H9 (cell line): ENCODE results near the gene DPF3. TPM values are rescaled to one million over a fixed set of nuclear protein-coding genes. Genes with fewer than 3 reads are reported as not detected.
A peak's percentile ranks its signal among the peaks of the same experiment; 100 is the strongest.

Source experiments
- DNase-seq: peaks from one replicate; pipeline ENCODE4 v3.0.0-alpha.2; 2017
- H2AFZ ChIP-seq: one replicate; pipeline ENCODE4 v1.6.1; 2013; ENCODE audit warnings: mild to moderate bottlenecking, low read length, control low read depth, moderate library complexity
- H2AK5ac ChIP-seq: 2 replicates; pipeline ENCODE4 v1.6.1; 2013; ENCODE audit warnings: low read length, control low read depth, mixed read lengths; ENCODE audit not compliant: insufficient read length
- H2BK120ac ChIP-seq: one replicate; pipeline ENCODE4 v1.6.1; 2013; ENCODE audit warnings: low read depth, mild to moderate bottlenecking, low read length, control low read depth, inconsistent platforms; ENCODE audit not compliant: poor library complexity, severe bottlenecking
- H2BK12ac ChIP-seq: 2 replicates; pipeline ENCODE4 v1.6.1; 2013; ENCODE audit warnings: low read length, control low read depth, mixed read lengths, low read depth; ENCODE audit not compliant: insufficient read length
- H2BK15ac ChIP-seq: 2 replicates; pipeline ENCODE4 v1.6.1; 2013; ENCODE audit warnings: low read depth, low read length, control low read depth
- H2BK20ac ChIP-seq: one replicate; pipeline ENCODE4 v1.6.1; 2013; ENCODE audit warnings: low read depth, mild to moderate bottlenecking, low read length, control low read depth, inconsistent platforms; ENCODE audit not compliant: poor library complexity, severe bottlenecking
- H2BK5ac ChIP-seq: 2 replicates; pipeline ENCODE4 v1.6.1; 2013; ENCODE audit warnings: low read length, control low read depth, mixed read lengths; ENCODE audit not compliant: insufficient read length
- H3K14ac ChIP-seq: 2 replicates; pipeline ENCODE4 v1.6.1; 2013; ENCODE audit warnings: low read length, control low read depth; ENCODE audit not compliant: insufficient read depth
- H3K18ac ChIP-seq: 2 replicates; pipeline ENCODE4 v1.6.1; 2013; ENCODE audit warnings: low read depth, mild to moderate bottlenecking, mixed read lengths, low read length, control low read depth; ENCODE audit not compliant: insufficient read length
- H3K23ac ChIP-seq: 2 replicates; pipeline ENCODE4 v1.6.1; 2013; ENCODE audit warnings: low read length, control low read depth, mixed read lengths, low read depth; ENCODE audit not compliant: insufficient read length
- H3K23me2 ChIP-seq: 2 replicates; pipeline ENCODE4 v1.6.1; 2013; ENCODE audit warnings: low read depth, mild to moderate bottlenecking, mixed read lengths, low read length, control low read depth; ENCODE audit not compliant: insufficient read length, poor library complexity, severe bottlenecking
- H3K27ac ChIP-seq: 2 replicates; pipeline ENCODE4 v1.5.1; 2013; ENCODE audit warnings: low read length, control low read depth, mixed read lengths, low read depth; ENCODE audit not compliant: insufficient read length
- H3K27me3 ChIP-seq: 2 replicates; pipeline ENCODE4 v1.6.1; 2013; ENCODE audit warnings: low read length, control low read depth, inconsistent platforms; ENCODE audit not compliant: insufficient read depth
- H3K4ac ChIP-seq: 2 replicates; pipeline ENCODE4 v1.6.1; 2013; ENCODE audit warnings: low read depth, mild to moderate bottlenecking, control low read depth, inconsistent platforms, low read length, moderate library complexity
- H3K4me1 ChIP-seq: 2 replicates; pipeline ENCODE4 v1.6.1; 2013; ENCODE audit warnings: low read length, control low read depth, inconsistent platforms; ENCODE audit not compliant: insufficient read depth
- H3K4me2 ChIP-seq: 2 replicates; pipeline ENCODE4 v1.6.1; 2013; ENCODE audit warnings: low read length, control low read depth, mixed read lengths; ENCODE audit not compliant: insufficient read length, insufficient read depth
- H3K56ac ChIP-seq: 2 replicates; pipeline ENCODE4 v1.6.1; 2013; ENCODE audit warnings: low read depth, mild to moderate bottlenecking, mixed read lengths, low read length, control low read depth; ENCODE audit not compliant: insufficient read length
- H3K79me1 ChIP-seq: 2 replicates; pipeline ENCODE4 v1.6.1; 2013; ENCODE audit warnings: low read depth, mild to moderate bottlenecking, moderate library complexity, low read length, control low read depth, inconsistent platforms; ENCODE audit not compliant: insufficient read depth, poor library complexity, severe bottlenecking
- H3K79me2 ChIP-seq: 2 replicates; pipeline ENCODE4 v1.6.1; 2013; ENCODE audit warnings: low read length, control low read depth, inconsistent platforms; ENCODE audit not compliant: insufficient read depth
- H3K9ac ChIP-seq: 2 replicates; pipeline ENCODE4 v1.6.1; 2013; ENCODE audit warnings: low read length, control low read depth, mixed read lengths; ENCODE audit not compliant: insufficient read length; ENCODE audit errors: extremely low read depth
- H3K9me3 ChIP-seq: one replicate; pipeline ENCODE4 v1.6.1; 2013; ENCODE audit warnings: low read depth, low read length, inconsistent platforms; ENCODE audit not compliant: control insufficient read depth
- H3T11ph ChIP-seq: one replicate; pipeline ENCODE4 v1.6.1; 2013; ENCODE audit warnings: mild to moderate bottlenecking, low read length, control low read depth, inconsistent platforms
- H4K20me1 ChIP-seq: one replicate; pipeline ENCODE4 v1.6.1; 2013; ENCODE audit not compliant: control insufficient read depth, insufficient read length, insufficient read depth
- H4K5ac ChIP-seq: 2 replicates; pipeline ENCODE4 v1.6.1; 2013; ENCODE audit warnings: low read depth, mild to moderate bottlenecking, mixed read lengths, low read length, control low read depth; ENCODE audit not compliant: insufficient read length
- H4K8ac ChIP-seq: replicated peaks from 2 replicates; pipeline ENCODE4 v1.6.1; 2013; ENCODE audit warnings: low read length, control low read depth, mixed read lengths, low read depth; ENCODE audit not compliant: insufficient read length
- H4K91ac ChIP-seq: 2 replicates; pipeline ENCODE4 v1.6.1; 2013; ENCODE audit warnings: low read depth, mild to moderate bottlenecking, moderate library complexity, mixed read lengths, low read length, control low read depth; ENCODE audit not compliant: insufficient read length
- H3K27ac Mint-ChIP-seq, 3 experiments: 2 replicates in 2 of 3; 3 replicates in 1 of 3; pipeline ENCODE4 v1.8.0; 2020 to 2021; ENCODE audit warnings: mixed read lengths in 3 of 3, mild to moderate bottlenecking in 1 of 3, moderate library complexity in 1 of 3
- H3K27me3 Mint-ChIP-seq: 2 replicates; pipeline ENCODE4 v1.8.0; 2021; ENCODE audit warnings: low read depth, mild to moderate bottlenecking, moderate library complexity, mixed read lengths
- H3K36me3 Mint-ChIP-seq, 3 experiments: 2 replicates in 2 of 3; 3 replicates in 1 of 3; pipeline ENCODE4 v1.8.0; 2020 to 2021; ENCODE audit warnings: low read depth in 3 of 3, mixed read lengths in 3 of 3; ENCODE audit not compliant: insufficient read depth in 1 of 3
- H3K4me1 Mint-ChIP-seq, 2 experiments: 2 replicates each; pipeline ENCODE4 v1.8.0; 2020; ENCODE audit warnings: mixed read lengths in 2 of 2
- H3K4me3 Mint-ChIP-seq, 2 experiments: 2 replicates in 1 of 2; 3 replicates in 1 of 2; pipeline ENCODE4 v1.8.0; 2020 to 2021; ENCODE audit warnings: mild to moderate bottlenecking in 2 of 2, mixed read lengths in 2 of 2, moderate library complexity in 1 of 2
- H3K9me3 Mint-ChIP-seq, 2 experiments: 2 replicates in 1 of 2; 3 replicates in 1 of 2; pipeline ENCODE4 v1.8.0; 2020; ENCODE audit warnings: mild to moderate bottlenecking in 2 of 2, mixed read lengths in 2 of 2, moderate library complexity in 1 of 2
- CTCF ChIP-seq: fragments of 200-600 bp; sonication (generic); conservative IDR thresholded peaks from 3 replicates; pipeline ENCODE4 v1.8.0; 2021; ENCODE audit warnings: antibody characterized with exemption, mild to moderate bottlenecking
- WGBS: extraction: QIAGEN DNeasy Blood & Tissue Kit; methylation state at CpG from one replicate; pipeline ENCODE4 v1.1.7; 2013; ENCODE audit warnings: missing lambda C conversion rate, low lambda C conversion rate, mixed read lengths; ENCODE audit not compliant: insufficient read length; ENCODE audit errors: extremely low coverage; 5-methylcytosine and 5-hydroxymethylcytosine counted together
- total RNA-seq: library from RNA; stranded (reverse); gene quantifications from 2 replicates; pipeline ENCODE4 v1.2.1, GENCODE V29; 2021

The DPF3 gene
- total RNA-seq, 1 experiment from 2014 or later = not detected

GRCh38 chr14:72904840-72905561, 11.1 kb upstream of the DPF3 start:
- no CpG with 5 or more reads among the region's 5 CpGs for WGBS
- no peaks in the 10 kb centered on the region for H3K23me2 ChIP-seq
- no peak overlapping the region for H2BK12ac ChIP-seq
- H2BK15ac ChIP-seq = no peak overlapping the region
- no peak overlapping the region for H3K27ac ChIP-seq
- H4K20me1 ChIP-seq = no peaks in the 10 kb centered on the region
- no peak overlapping the region for H3K14ac ChIP-seq
- Mint-ChIP-seq H3K9me3 (no peaks in the 10 kb centered on the region; a peak in 1 of 5 replicates), H3K27ac (no peak overlapping the region), H3K36me3 (no peaks in the 10 kb centered on the region), H3K27me3 (peaks cover 39% of the 10 kb centered on the region), H3K4me1 (peaks cover 25 to 26% of the 10 kb centered on the region in 2 experiments), H3K4me3 (no peak overlapping the region)
- H3K79me1 ChIP-seq = no peaks in the 10 kb centered on the region
- no peaks in the 10 kb centered on the region for H3K4me1 ChIP-seq
- H3K56ac ChIP-seq = no peak overlapping the region
- H3K4ac ChIP-seq = no peak overlapping the region
- H4K8ac ChIP-seq = no peak overlapping the region
- no peak overlapping the region for H3K9ac ChIP-seq
- H3K79me2 ChIP-seq = no peaks in the 10 kb centered on the region
- no peak overlapping the region for H2AK5ac ChIP-seq
- H2AFZ ChIP-seq = no peak overlapping the region
- peak; percentile 96 for TF ChIP-seq CTCF
- H4K91ac ChIP-seq = no peak overlapping the region
- no peak overlapping the region for H4K5ac ChIP-seq
- H2BK120ac ChIP-seq = no peak overlapping the region
- no peak overlapping the region for H2BK5ac ChIP-seq
- H3K23ac ChIP-seq = no peak overlapping the region
- H3K4me2 ChIP-seq = no peak overlapping the region
- H3K27me3 ChIP-seq = no peaks in the 10 kb centered on the region
- H2BK20ac ChIP-seq = no peak overlapping the region
- H3K18ac ChIP-seq = no peak overlapping the region
- no peaks in the 10 kb centered on the region for H3K9me3 ChIP-seq
- DNase-seq = peak; percentile 52
- H3T11ph ChIP-seq = no peak overlapping the region
